ENCODE measurements around the gene FOXP2. TPM values are rescaled to one million over a fixed set of nuclear protein-coding genes. Genes with fewer than 3 reads are reported as not detected.

The FOXP2 gene
- total and polyA plus RNA-seq, 2 donors (not counting 3 experiments of a cell fraction or from before 2014, with no cell fraction given), result 0.37 to 2.7 TPM

DNA sequence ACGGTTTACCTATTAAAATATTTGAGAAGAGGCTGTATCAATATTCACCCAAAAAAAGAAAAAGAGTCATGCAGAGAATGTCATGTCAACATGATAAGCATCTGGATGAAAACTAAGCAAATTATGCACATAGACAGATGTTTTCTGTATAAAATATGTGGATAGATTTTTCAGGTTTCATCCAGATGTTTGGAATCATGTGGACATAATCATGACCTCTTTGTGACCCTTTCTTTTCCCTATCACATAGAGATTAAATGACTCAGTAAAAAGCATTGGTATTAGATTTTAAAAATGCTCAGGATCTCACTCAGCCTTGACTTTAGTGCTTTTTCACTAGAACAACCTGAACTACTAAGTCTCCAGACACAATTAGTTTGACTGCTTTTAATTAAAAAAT lies 90.0 kb downstream of the FOXP2 start:
- dilution Hi-C loops (cut with MboI; ENCODE audit: extremely low pct_ligation_motif_present, low sequenced_read_pairs), result no loop called here
- peaks cover 8% of the 10 kb centered on the region for H3K4me1 ChIP-seq (ENCODE audit: control insufficient read depth, extremely low read depth, insufficient read depth, low read length)
- no peak overlapping the region for H3K27ac ChIP-seq (ENCODE audit: insufficient read depth, low read depth, low read length)
- no peaks in the 10 kb centered on the region for H3K27me3 ChIP-seq (ENCODE audit: control insufficient read depth in 2 of 2, insufficient read depth in 2 of 2, low read length in 2 of 2)
- ChIA-PET CTCF (no interaction called here), POLR2A (no interaction called here)
- H2AFZ ChIP-seq (ENCODE audit: low read depth, low read length), result no peak overlapping the region
- BruUV-seq (replicated peaks), result no TSS peak
- H3K9ac ChIP-seq (replicated peaks; ENCODE audit: extremely low read depth, insufficient read depth, low read length), result no peak overlapping the region
- no peak overlapping the region for H3K4me2 ChIP-seq (ENCODE audit: insufficient read depth, low read length)
- no peaks in the 10 kb centered on the region for H3K9me1 ChIP-seq (replicated peaks; ENCODE audit: control insufficient read depth, extremely low read depth, insufficient read depth, low read length)
- intact Hi-C loops (cut with micrococcal nuclease), result no loop called here
- no peaks in the 10 kb centered on the region for H3K79me2 ChIP-seq (ENCODE audit: control insufficient read depth, insufficient read depth, low read length)
- H3K4me3 ChIP-seq (replicated peaks in 1 of 3; ENCODE audit: insufficient read depth in 1 of 3, low read depth in 1 of 3, low read length in 3 of 3), result no peak overlapping the region
- no peaks in the 10 kb centered on the region for H4K20me1 ChIP-seq (replicated peaks; ENCODE audit: control insufficient read depth, extremely low read depth, insufficient read depth, low read length)
- TF ChIP-seq MYC (IDR thresholded peaks at IDR 0.05; ENCODE audit: low read depth, low read length) (no peak), JUN (IDR thresholded peaks at IDR 0.05; ENCODE audit: borderline replicate concordance, insufficient read depth, insufficient read length, low read depth) (no peak), FOS (IDR thresholded peaks at IDR 0.05; ENCODE audit: borderline replicate concordance, insufficient read depth, low read length) (no peak), EZH2 (IDR thresholded peaks at IDR 0.05; ENCODE audit: borderline replicate concordance, low read depth, low read length, severe bottlenecking) (no peak), POLR2A (IDR thresholded peaks at IDR 0.05; ENCODE audit: low read depth, low read length) (no peak), GATA2 (IDR thresholded peaks at IDR 0.05; ENCODE audit: insufficient read depth, insufficient read length, low read depth, low read length) (no peak), POLR2AphosphoS5 (IDR thresholded peaks at IDR 0.05; ENCODE audit: insufficient read depth, low read depth, low read length) (no peak)
- TF ChIP-seq, protein P1, sequence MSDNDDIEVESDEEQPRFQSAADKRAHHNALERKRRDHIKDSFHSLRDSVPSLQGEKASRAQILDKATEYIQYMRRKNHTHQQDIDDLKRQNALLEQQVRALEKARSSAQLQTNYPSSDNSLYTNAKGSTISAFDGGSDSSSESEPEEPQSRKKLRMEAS (IDR thresholded peaks at IDR 0.05; ENCODE audit: insufficient read depth, insufficient read length), result no peak
- TF ChIP-seq, protein P2, sequence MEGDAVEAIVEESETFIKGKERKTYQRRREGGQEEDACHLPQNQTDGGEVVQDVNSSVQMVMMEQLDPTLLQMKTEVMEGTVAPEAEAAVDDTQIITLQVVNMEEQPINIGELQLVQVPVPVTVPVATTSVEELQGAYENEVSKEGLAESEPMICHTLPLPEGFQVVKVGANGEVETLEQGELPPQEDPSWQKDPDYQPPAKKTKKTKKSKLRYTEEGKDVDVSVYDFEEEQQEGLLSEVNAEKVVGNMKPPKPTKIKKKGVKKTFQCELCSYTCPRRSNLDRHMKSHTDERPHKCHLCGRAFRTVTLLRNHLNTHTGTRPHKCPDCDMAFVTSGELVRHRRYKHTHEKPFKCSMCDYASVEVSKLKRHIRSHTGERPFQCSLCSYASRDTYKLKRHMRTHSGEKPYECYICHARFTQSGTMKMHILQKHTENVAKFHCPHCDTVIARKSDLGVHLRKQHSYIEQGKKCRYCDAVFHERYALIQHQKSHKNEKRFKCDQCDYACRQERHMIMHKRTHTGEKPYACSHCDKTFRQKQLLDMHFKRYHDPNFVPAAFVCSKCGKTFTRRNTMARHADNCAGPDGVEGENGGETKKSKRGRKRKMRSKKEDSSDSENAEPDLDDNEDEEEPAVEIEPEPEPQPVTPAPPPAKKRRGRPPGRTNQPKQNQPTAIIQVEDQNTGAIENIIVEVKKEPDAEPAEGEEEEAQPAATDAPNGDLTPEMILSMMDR (IDR thresholded peaks at IDR 0.05; ENCODE audit: extremely low read depth in 1 of 2, insufficient read depth in 1 of 2, low read depth in 1 of 2, low read length in 2 of 2), result no peak
- no peaks in the 10 kb centered on the region for H3K36me3 ChIP-seq (ENCODE audit: control insufficient read depth in 2 of 2, extremely low read depth in 1 of 2, insufficient read depth in 2 of 2, low read length in 2 of 2)
- DNase-seq (ENCODE audit: low read depth, low spot score) (no peak), FAIRE-seq (no peak)
- no peaks in the 10 kb centered on the region for H3K9me3 ChIP-seq (replicated peaks; ENCODE audit: control insufficient read depth, insufficient read depth, low read length)

Data from endothelial cell of umbilical vein (primary cell).